H9 (cell line): ENCODE results near the gene RABL6. TPM values are rescaled to one million over a fixed set of nuclear protein-coding genes. Genes with fewer than 3 reads are reported as not detected.

Experiments
- DNase-seq: peaks from one replicate; pipeline ENCODE4 v3.0.0-alpha.2; 2017
- H2AFZ ChIP-seq: one replicate; pipeline ENCODE4 v1.6.1; 2013; ENCODE audit warnings: mild to moderate bottlenecking, low read length, control low read depth, moderate library complexity
- H2AK5ac ChIP-seq: 2 replicates; pipeline ENCODE4 v1.6.1; 2013; ENCODE audit warnings: low read length, control low read depth, mixed read lengths; ENCODE audit not compliant: insufficient read length
- H2BK120ac ChIP-seq: one replicate; pipeline ENCODE4 v1.6.1; 2013; ENCODE audit warnings: low read depth, mild to moderate bottlenecking, low read length, control low read depth, inconsistent platforms; ENCODE audit not compliant: poor library complexity, severe bottlenecking
- H2BK12ac ChIP-seq: 2 replicates; pipeline ENCODE4 v1.6.1; 2013; ENCODE audit warnings: low read length, control low read depth, mixed read lengths, low read depth; ENCODE audit not compliant: insufficient read length
- H2BK15ac ChIP-seq: 2 replicates; pipeline ENCODE4 v1.6.1; 2013; ENCODE audit warnings: low read depth, low read length, control low read depth
- H2BK20ac ChIP-seq: one replicate; pipeline ENCODE4 v1.6.1; 2013; ENCODE audit warnings: low read depth, mild to moderate bottlenecking, low read length, control low read depth, inconsistent platforms; ENCODE audit not compliant: poor library complexity, severe bottlenecking
- H2BK5ac ChIP-seq: 2 replicates; pipeline ENCODE4 v1.6.1; 2013; ENCODE audit warnings: low read length, control low read depth, mixed read lengths; ENCODE audit not compliant: insufficient read length
- H3K14ac ChIP-seq: 2 replicates; pipeline ENCODE4 v1.6.1; 2013; ENCODE audit warnings: low read length, control low read depth; ENCODE audit not compliant: insufficient read depth
- H3K18ac ChIP-seq: 2 replicates; pipeline ENCODE4 v1.6.1; 2013; ENCODE audit warnings: low read depth, mild to moderate bottlenecking, mixed read lengths, low read length, control low read depth; ENCODE audit not compliant: insufficient read length
- H3K23ac ChIP-seq: 2 replicates; pipeline ENCODE4 v1.6.1; 2013; ENCODE audit warnings: low read length, control low read depth, mixed read lengths, low read depth; ENCODE audit not compliant: insufficient read length
- H3K23me2 ChIP-seq: 2 replicates; pipeline ENCODE4 v1.6.1; 2013; ENCODE audit warnings: low read depth, mild to moderate bottlenecking, mixed read lengths, low read length, control low read depth; ENCODE audit not compliant: insufficient read length, poor library complexity, severe bottlenecking
- H3K27ac ChIP-seq: 2 replicates; pipeline ENCODE4 v1.5.1; 2013; ENCODE audit warnings: low read length, control low read depth, mixed read lengths, low read depth; ENCODE audit not compliant: insufficient read length
- H3K27me3 ChIP-seq: 2 replicates; pipeline ENCODE4 v1.6.1; 2013; ENCODE audit warnings: low read length, control low read depth, inconsistent platforms; ENCODE audit not compliant: insufficient read depth
- H3K4ac ChIP-seq: 2 replicates; pipeline ENCODE4 v1.6.1; 2013; ENCODE audit warnings: low read depth, mild to moderate bottlenecking, control low read depth, inconsistent platforms, low read length, moderate library complexity
- H3K4me1 ChIP-seq: 2 replicates; pipeline ENCODE4 v1.6.1; 2013; ENCODE audit warnings: low read length, control low read depth, inconsistent platforms; ENCODE audit not compliant: insufficient read depth
- H3K4me2 ChIP-seq: 2 replicates; pipeline ENCODE4 v1.6.1; 2013; ENCODE audit warnings: low read length, control low read depth, mixed read lengths; ENCODE audit not compliant: insufficient read length, insufficient read depth
- H3K56ac ChIP-seq: 2 replicates; pipeline ENCODE4 v1.6.1; 2013; ENCODE audit warnings: low read depth, mild to moderate bottlenecking, mixed read lengths, low read length, control low read depth; ENCODE audit not compliant: insufficient read length
- H3K79me1 ChIP-seq: 2 replicates; pipeline ENCODE4 v1.6.1; 2013; ENCODE audit warnings: low read depth, mild to moderate bottlenecking, moderate library complexity, low read length, control low read depth, inconsistent platforms; ENCODE audit not compliant: insufficient read depth, poor library complexity, severe bottlenecking
- H3K79me2 ChIP-seq: 2 replicates; pipeline ENCODE4 v1.6.1; 2013; ENCODE audit warnings: low read length, control low read depth, inconsistent platforms; ENCODE audit not compliant: insufficient read depth
- H3K9ac ChIP-seq: 2 replicates; pipeline ENCODE4 v1.6.1; 2013; ENCODE audit warnings: low read length, control low read depth, mixed read lengths; ENCODE audit not compliant: insufficient read length; ENCODE audit errors: extremely low read depth
- H3K9me3 ChIP-seq: one replicate; pipeline ENCODE4 v1.6.1; 2013; ENCODE audit warnings: low read depth, low read length, inconsistent platforms; ENCODE audit not compliant: control insufficient read depth
- H3T11ph ChIP-seq: one replicate; pipeline ENCODE4 v1.6.1; 2013; ENCODE audit warnings: mild to moderate bottlenecking, low read length, control low read depth, inconsistent platforms
- H4K20me1 ChIP-seq: one replicate; pipeline ENCODE4 v1.6.1; 2013; ENCODE audit not compliant: control insufficient read depth, insufficient read length, insufficient read depth
- H4K5ac ChIP-seq: 2 replicates; pipeline ENCODE4 v1.6.1; 2013; ENCODE audit warnings: low read depth, mild to moderate bottlenecking, mixed read lengths, low read length, control low read depth; ENCODE audit not compliant: insufficient read length
- H4K8ac ChIP-seq: replicated peaks from 2 replicates; pipeline ENCODE4 v1.6.1; 2013; ENCODE audit warnings: low read length, control low read depth, mixed read lengths, low read depth; ENCODE audit not compliant: insufficient read length
- H4K91ac ChIP-seq: 2 replicates; pipeline ENCODE4 v1.6.1; 2013; ENCODE audit warnings: low read depth, mild to moderate bottlenecking, moderate library complexity, mixed read lengths, low read length, control low read depth; ENCODE audit not compliant: insufficient read length
- H3K27ac Mint-ChIP-seq, 3 experiments: 2 replicates in 2 of 3; 3 replicates in 1 of 3; pipeline ENCODE4 v1.8.0; 2020 to 2021; ENCODE audit warnings: mixed read lengths in 3 of 3, mild to moderate bottlenecking in 1 of 3, moderate library complexity in 1 of 3
- H3K27me3 Mint-ChIP-seq: 2 replicates; pipeline ENCODE4 v1.8.0; 2021; ENCODE audit warnings: low read depth, mild to moderate bottlenecking, moderate library complexity, mixed read lengths
- H3K36me3 Mint-ChIP-seq, 3 experiments: 2 replicates in 2 of 3; 3 replicates in 1 of 3; pipeline ENCODE4 v1.8.0; 2020 to 2021; ENCODE audit warnings: low read depth in 3 of 3, mixed read lengths in 3 of 3; ENCODE audit not compliant: insufficient read depth in 1 of 3
- H3K4me1 Mint-ChIP-seq, 2 experiments: 2 replicates each; pipeline ENCODE4 v1.8.0; 2020; ENCODE audit warnings: mixed read lengths in 2 of 2
- H3K4me3 Mint-ChIP-seq, 2 experiments: 2 replicates in 1 of 2; 3 replicates in 1 of 2; pipeline ENCODE4 v1.8.0; 2020 to 2021; ENCODE audit warnings: mild to moderate bottlenecking in 2 of 2, mixed read lengths in 2 of 2, moderate library complexity in 1 of 2
- H3K9me3 Mint-ChIP-seq, 2 experiments: 2 replicates in 1 of 2; 3 replicates in 1 of 2; pipeline ENCODE4 v1.8.0; 2020; ENCODE audit warnings: mild to moderate bottlenecking in 2 of 2, mixed read lengths in 2 of 2, moderate library complexity in 1 of 2
- CTCF ChIP-seq: fragments of 200-600 bp; sonication (generic); conservative IDR thresholded peaks from 3 replicates; pipeline ENCODE4 v1.8.0; 2021; ENCODE audit warnings: antibody characterized with exemption, mild to moderate bottlenecking
- WGBS: extraction: QIAGEN DNeasy Blood & Tissue Kit; methylation state at CpG from one replicate; pipeline ENCODE4 v1.1.7; 2013; ENCODE audit warnings: missing lambda C conversion rate, low lambda C conversion rate, mixed read lengths; ENCODE audit not compliant: insufficient read length; ENCODE audit errors: extremely low coverage; 5-methylcytosine and 5-hydroxymethylcytosine counted together
- total RNA-seq: library from RNA; stranded (reverse); gene quantifications from 2 replicates; pipeline ENCODE4 v1.2.1, GENCODE V29; 2021

Gene RABL6
- total RNA-seq, 1 experiment from 2014 or later = 108 TPM

GRCh38 chr9:136789523-136789937, 18.2 kb upstream of the RABL6 start:
- WGBS = no CpG with 5 or more reads among the region's 3 CpGs

More at GRCh38 chr9:136789523-136789937, 18.2 kb upstream of the RABL6 start:
- H3K9me3 Mint-ChIP-seq = no peaks in the 10 kb centered on the region
- H3K36me3 Mint-ChIP-seq = peaks cover 0 to 8% (median 1%) of the 10 kb centered on the region in 3 experiments; a peak in 3 of 7 replicates
- Histone ChIP-seq H2AK5ac (no peak overlapping the region), H2BK12ac (no peak overlapping the region), H3K9ac (no peak overlapping the region), H3K27me3 (no peaks in the 10 kb centered on the region), H3K56ac (no peak overlapping the region), H2BK5ac (no peak overlapping the region), H2BK120ac (no peak overlapping the region), H2BK20ac (no peak overlapping the region), H4K91ac (no peak overlapping the region), H4K20me1 (no peaks in the 10 kb centered on the region), H3K79me1 (no peaks in the 10 kb centered on the region), H3K79me2 (no peaks in the 10 kb centered on the region), H3K23me2 (no peaks in the 10 kb centered on the region), H3K9me3 (no peaks in the 10 kb centered on the region), H3K4ac (no peak overlapping the region), H3K4me2 (no peak overlapping the region), H2BK15ac (no peak overlapping the region), H3K4me1 (no peaks in the 10 kb centered on the region), H3K14ac (no peak overlapping the region), H3K18ac (no peak overlapping the region), H2AFZ (no peak overlapping the region), H3K23ac (no peak overlapping the region), H4K5ac (no peak overlapping the region), H3T11ph (no peak overlapping the region), H4K8ac (no peak overlapping the region), H3K27ac (no peak overlapping the region)
- H3K4me1 Mint-ChIP-seq = peaks cover 10 to 21% of the 10 kb centered on the region in 2 experiments
- H3K4me3 Mint-ChIP-seq = no peak overlapping the region
- TF ChIP-seq CTCF = no peak
- H3K27ac Mint-ChIP-seq = no peak overlapping the region
- no peak for DNase-seq
- peaks cover 11% of the 10 kb centered on the region for H3K27me3 Mint-ChIP-seq
